GM23338 (cell line): Measurements from ENCODE around the gene PAPPA. TPM values are rescaled to one million over a fixed set of nuclear protein-coding genes. Genes with fewer than 3 reads are reported as not detected.
A peak's percentile ranks its signal among the peaks of the same experiment; 100 is the strongest.

Source experiments
- ATAC-seq: fragments of 200-7000 bp; cut with Tn5 transposase; 3 replicates; pipeline ENCODE4 v1.9.1; 2020
- DNase-seq: peaks from one replicate; pipeline ENCODE4 v3.0.0-alpha.2; 2015; ENCODE audit warnings: low spot score
- H2AFZ ChIP-seq: fragments of 200-600 bp; sonication (generic); 2 replicates; pipeline ENCODE4 v1.8.0; 2016; ENCODE audit warnings: antibody characterized with exemption, mild to moderate bottlenecking, moderate library complexity
- H3F3A ChIP-seq: fragments of 200-600 bp; sonication (generic); replicated peaks from 2 replicates; pipeline ENCODE4 v1.8.0; 2017; ENCODE audit warnings: antibody characterized with exemption, mixed run types, low read depth
- H3K27ac ChIP-seq: fragments of 200-600 bp; sonication (generic); 2 replicates; pipeline ENCODE4 v1.6.1; 2016; ENCODE audit warnings: low read depth
- H3K27me3 ChIP-seq: fragments of 200-600 bp; sonication (generic); 2 replicates; pipeline ENCODE4 v1.8.0; 2016; ENCODE audit warnings: mild to moderate bottlenecking, mixed run types, moderate library complexity; ENCODE audit not compliant: insufficient read depth
- H3K36me3 ChIP-seq: fragments of 200-600 bp; sonication (generic); 2 replicates; pipeline ENCODE4 v1.8.0; 2016; ENCODE audit warnings: mild to moderate bottlenecking; ENCODE audit not compliant: insufficient read depth
- H3K4me1 ChIP-seq: fragments of 200-600 bp; sonication (generic); 2 replicates; pipeline ENCODE4 v1.8.0; 2016; ENCODE audit warnings: mild to moderate bottlenecking, moderate library complexity; ENCODE audit not compliant: insufficient read depth
- H3K4me2 ChIP-seq: fragments of 200-600 bp; sonication (generic); 2 replicates; pipeline ENCODE4 v1.7.1; 2017; ENCODE audit warnings: mixed run types
- H3K4me3 ChIP-seq: fragments of 200-600 bp; sonication (generic); 2 replicates; pipeline ENCODE4 v1.6.1; 2016; ENCODE audit warnings: mixed run types
- H3K79me2 ChIP-seq: fragments of 200-600 bp; sonication (generic); replicated peaks from 2 replicates; pipeline ENCODE4 v1.8.0; 2017; ENCODE audit warnings: mild to moderate bottlenecking; ENCODE audit not compliant: insufficient read depth
- H3K9me2 ChIP-seq: fragments of 200-600 bp; sonication (generic); 2 replicates; pipeline ENCODE4 v1.8.0; 2017; ENCODE audit not compliant: insufficient read depth
- H4K20me1 ChIP-seq: fragments of 200-600 bp; sonication (generic); replicated peaks from 2 replicates; pipeline ENCODE4 v1.8.0; 2017; ENCODE audit warnings: mild to moderate bottlenecking; ENCODE audit not compliant: insufficient read depth
- H3K27ac Mint-ChIP-seq: 2 replicates; pipeline ENCODE4 v1.8.0; 2020; ENCODE audit warnings: inconsistent platforms, mild to moderate bottlenecking, moderate library complexity, mixed read lengths
- H3K27me3 Mint-ChIP-seq: 3 replicates; pipeline ENCODE4 v1.8.0; 2022; ENCODE audit warnings: low read depth, mild to moderate bottlenecking, moderate library complexity, mixed read lengths, inconsistent platforms; ENCODE audit not compliant: insufficient read depth, poor library complexity
- H3K36me3 Mint-ChIP-seq: 3 replicates; pipeline ENCODE4 v1.8.0; 2021; ENCODE audit warnings: low read depth, mild to moderate bottlenecking, inconsistent platforms, moderate library complexity, mixed read lengths
- H3K4me1 Mint-ChIP-seq: 3 replicates; pipeline ENCODE4 v1.8.0; 2020; ENCODE audit warnings: mild to moderate bottlenecking, inconsistent platforms, mixed read lengths
- H3K4me3 Mint-ChIP-seq: 3 replicates; pipeline ENCODE4 v1.8.0; 2021; ENCODE audit warnings: moderate library complexity, mild to moderate bottlenecking, inconsistent platforms, mixed read lengths
- H3K9me3 Mint-ChIP-seq: 3 replicates; pipeline ENCODE4 v1.8.0; 2020; ENCODE audit warnings: moderate library complexity, mild to moderate bottlenecking, inconsistent platforms, mixed read lengths
- CTCF ChIP-seq, 2 experiments: fragments of 200-600 bp in 1 of 2; sonication (generic) in 1 of 2; conservative IDR thresholded peaks; 2 replicates each; pipeline versions ENCODE4 v1.5.1 to v1.6.1; 2016 to 2017; ENCODE audit warnings: antibody characterized with exemption in 2 of 2, low read depth in 2 of 2, mild to moderate bottlenecking in 2 of 2, moderate library complexity in 1 of 2
- NANOG ChIP-seq: IDR thresholded peaks from 2 replicates; pipeline ENCODE4 v1.6.1; 2016; ENCODE audit warnings: antibody characterized with exemption, borderline replicate concordance
- REST ChIP-seq: IDR thresholded peaks from one replicate; pipeline ENCODE4 v1.6.1; 2018; ENCODE audit warnings: antibody characterized with exemption; ENCODE audit not compliant: unreplicated experiment
- ZNF331 ChIP-seq: fragments of 250-450 bp; sonication (Bioruptor Pico); IDR thresholded peaks from 2 replicates; pipeline ENCODE4 v1.5.0; 2020; ENCODE audit warnings: low read depth, mild to moderate bottlenecking, moderate library complexity
- polyA plus RNA-seq: library from polyadenylated mRNA; unstranded; fragments of >200 nt; fragmentation: Nextera tagmentation; extraction: Ambion mirVana; gene quantifications from 2 replicates; pipeline ENCODE4 v1.2.1, GENCODE V29; 2016
- total RNA-seq: library from RNA; depleted of rRNA; stranded (reverse); fragments of >200 nt; shearing (Covaris generic); gene quantifications from 2 replicates; pipeline ENCODE4 v1.2.3, GENCODE V29; 2014
- TF ChIP-seq, protein P1 (sequence below): fragments of 250-450 bp; sonication (Bioruptor Pico); IDR thresholded peaks from 2 replicates; pipeline ENCODE4 v1.5.0; 2020; ENCODE audit warnings: mild to moderate bottlenecking, moderate library complexity

Gene PAPPA
- total and polyA plus RNA-seq, 2 experiments from 2014 or later, result 0.38 to 0.66 TPM

DNA sequence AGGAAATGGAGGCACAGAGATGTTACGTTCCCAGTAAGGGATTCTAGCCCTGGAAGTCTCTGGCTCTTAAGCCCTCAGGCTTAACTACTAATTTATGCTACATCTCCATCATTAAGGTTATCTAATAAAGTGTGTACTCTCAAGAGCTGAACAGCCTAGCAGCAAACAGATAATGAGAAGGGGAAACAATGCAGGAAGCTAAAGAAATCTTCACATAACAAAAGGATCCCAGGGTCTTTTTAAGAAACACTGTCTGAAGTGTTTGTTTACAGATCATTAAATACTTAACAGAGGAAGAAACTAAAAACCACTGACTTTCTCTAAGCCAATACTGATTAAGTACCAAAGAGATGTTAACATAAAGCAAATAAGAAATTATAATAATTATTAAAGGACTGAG is 129.0 kb downstream of the PAPPA start (continued):
- TF ChIP-seq, protein P1, sequence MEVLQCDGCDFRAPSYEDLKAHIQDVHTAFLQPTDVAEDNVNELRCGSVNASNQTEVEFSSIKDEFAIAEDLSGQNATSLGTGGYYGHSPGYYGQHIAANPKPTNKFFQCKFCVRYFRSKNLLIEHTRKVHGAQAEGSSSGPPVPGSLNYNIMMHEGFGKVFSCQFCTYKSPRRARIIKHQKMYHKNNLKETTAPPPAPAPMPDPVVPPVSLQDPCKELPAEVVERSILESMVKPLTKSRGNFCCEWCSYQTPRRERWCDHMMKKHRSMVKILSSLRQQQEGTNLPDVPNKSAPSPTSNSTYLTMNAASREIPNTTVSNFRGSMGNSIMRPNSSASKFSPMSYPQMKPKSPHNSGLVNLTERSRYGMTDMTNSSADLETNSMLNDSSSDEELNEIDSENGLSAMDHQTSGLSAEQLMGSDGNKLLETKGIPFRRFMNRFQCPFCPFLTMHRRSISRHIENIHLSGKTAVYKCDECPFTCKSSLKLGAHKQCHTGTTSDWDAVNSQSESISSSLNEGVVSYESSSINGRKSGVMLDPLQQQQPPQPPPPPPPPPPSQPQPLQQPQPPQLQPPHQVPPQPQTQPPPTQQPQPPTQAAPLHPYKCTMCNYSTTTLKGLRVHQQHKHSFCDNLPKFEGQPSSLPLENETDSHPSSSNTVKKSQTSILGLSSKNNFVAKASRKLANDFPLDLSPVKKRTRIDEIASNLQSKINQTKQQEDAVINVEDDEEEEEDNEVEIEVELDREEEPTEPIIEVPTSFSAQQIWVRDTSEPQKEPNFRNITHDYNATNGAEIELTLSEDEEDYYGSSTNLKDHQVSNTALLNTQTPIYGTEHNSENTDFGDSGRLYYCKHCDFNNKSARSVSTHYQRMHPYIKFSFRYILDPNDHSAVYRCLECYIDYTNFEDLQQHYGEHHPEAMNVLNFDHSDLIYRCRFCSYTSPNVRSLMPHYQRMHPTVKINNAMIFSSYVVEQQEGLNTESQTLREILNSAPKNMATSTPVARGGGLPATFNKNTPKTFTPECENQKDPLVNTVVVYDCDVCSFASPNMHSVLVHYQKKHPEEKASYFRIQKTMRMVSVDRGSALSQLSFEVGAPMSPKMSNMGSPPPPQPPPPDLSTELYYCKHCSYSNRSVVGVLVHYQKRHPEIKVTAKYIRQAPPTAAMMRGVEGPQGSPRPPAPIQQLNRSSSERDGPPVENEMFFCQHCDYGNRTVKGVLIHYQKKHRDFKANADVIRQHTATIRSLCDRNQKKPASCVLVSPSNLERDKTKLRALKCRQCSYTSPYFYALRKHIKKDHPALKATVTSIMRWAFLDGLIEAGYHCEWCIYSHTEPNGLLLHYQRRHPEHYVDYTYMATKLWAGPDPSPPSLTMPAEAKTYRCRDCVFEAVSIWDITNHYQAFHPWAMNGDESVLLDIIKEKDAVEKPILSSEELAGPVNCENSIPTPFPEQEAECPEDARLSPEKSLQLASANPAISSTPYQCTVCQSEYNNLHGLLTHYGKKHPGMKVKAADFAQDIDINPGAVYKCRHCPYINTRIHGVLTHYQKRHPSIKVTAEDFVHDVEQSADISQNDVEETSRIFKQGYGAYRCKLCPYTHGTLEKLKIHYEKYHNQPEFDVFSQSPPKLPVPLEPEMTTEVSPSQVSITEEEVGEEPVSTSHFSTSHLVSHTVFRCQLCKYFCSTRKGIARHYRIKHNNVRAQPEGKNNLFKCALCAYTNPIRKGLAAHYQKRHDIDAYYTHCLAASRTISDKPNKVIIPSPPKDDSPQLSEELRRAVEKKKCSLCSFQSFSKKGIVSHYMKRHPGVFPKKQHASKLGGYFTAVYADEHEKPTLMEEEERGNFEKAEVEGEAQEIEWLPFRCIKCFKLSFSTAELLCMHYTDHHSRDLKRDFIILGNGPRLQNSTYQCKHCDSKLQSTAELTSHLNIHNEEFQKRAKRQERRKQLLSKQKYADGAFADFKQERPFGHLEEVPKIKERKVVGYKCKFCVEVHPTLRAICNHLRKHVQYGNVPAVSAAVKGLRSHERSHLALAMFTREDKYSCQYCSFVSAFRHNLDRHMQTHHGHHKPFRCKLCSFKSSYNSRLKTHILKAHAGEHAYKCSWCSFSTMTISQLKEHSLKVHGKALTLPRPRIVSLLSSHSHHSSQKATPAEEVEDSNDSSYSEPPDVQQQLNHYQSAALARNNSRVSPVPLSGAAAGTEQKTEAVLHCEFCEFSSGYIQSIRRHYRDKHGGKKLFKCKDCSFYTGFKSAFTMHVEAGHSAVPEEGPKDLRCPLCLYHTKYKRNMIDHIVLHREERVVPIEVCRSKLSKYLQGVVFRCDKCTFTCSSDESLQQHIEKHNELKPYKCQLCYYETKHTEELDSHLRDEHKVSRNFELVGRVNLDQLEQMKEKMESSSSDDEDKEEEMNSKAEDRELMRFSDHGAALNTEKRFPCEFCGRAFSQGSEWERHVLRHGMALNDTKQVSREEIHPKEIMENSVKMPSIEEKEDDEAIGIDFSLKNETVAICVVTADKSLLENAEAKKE (CRISPR knock-in tag), result no peak
- TF ChIP-seq NANOG, result peak; percentile 92
- TF ChIP-seq ZNF331, result no peak

GRCh38 chr9:116284518-116284917 is 130.9 kb downstream of the PAPPA start:
- H3K36me3 ChIP-seq, result no peaks in the 10 kb centered on the region
- Mint-ChIP-seq H3K9me3 (no peaks in the 10 kb centered on the region), H3K27ac (no peak overlapping the region), H3K4me3 (no peak overlapping the region), H3K4me1 (peaks cover 62% of the 10 kb centered on the region), H3K36me3 (no peaks in the 10 kb centered on the region), H3K27me3 (peaks cover 37% of the 10 kb centered on the region)
- H3K4me3 ChIP-seq, result no peak overlapping the region
- no peaks in the 10 kb centered on the region for H3K79me2 ChIP-seq
- no peak for DNase-seq
- no peaks in the 10 kb centered on the region for H3K9me2 ChIP-seq
- H3K27me3 ChIP-seq, result peaks cover 80% of the 10 kb centered on the region
- 0 out of 2 replicates have a peak, but pooled peaks cover 7% of the 10 kb centered on the region for H3F3A ChIP-seq
- H3K4me1 ChIP-seq, result peaks cover 79% of the 10 kb centered on the region
- TF ChIP-seq REST (no peak), CTCF (conservative IDR thresholded peaks at IDR 0.05; ENCODE audit: low read depth in 2 of 2) (peak in 1 of 2 experiments; percentile 51; a peak in 2 of 4 replicates)
- H3K27ac ChIP-seq, result no peak overlapping the region
- H2AFZ ChIP-seq, result no peak overlapping the region
- peak overlapping the region; percentile 37; the same call in 1 of the 2 replicates for H3K4me2 ChIP-seq
- no peak for ATAC-seq
- H4K20me1 ChIP-seq, result no peaks in the 10 kb centered on the region
